Measurements from ENCODE around the gene BNC2. TPM values are rescaled to one million over a fixed set of nuclear protein-coding genes. Genes with fewer than 3 reads are reported as not detected.

Gene BNC2
- total RNA-seq, 1 donor from 2014 or later = under 0.01 TPM

DNA sequence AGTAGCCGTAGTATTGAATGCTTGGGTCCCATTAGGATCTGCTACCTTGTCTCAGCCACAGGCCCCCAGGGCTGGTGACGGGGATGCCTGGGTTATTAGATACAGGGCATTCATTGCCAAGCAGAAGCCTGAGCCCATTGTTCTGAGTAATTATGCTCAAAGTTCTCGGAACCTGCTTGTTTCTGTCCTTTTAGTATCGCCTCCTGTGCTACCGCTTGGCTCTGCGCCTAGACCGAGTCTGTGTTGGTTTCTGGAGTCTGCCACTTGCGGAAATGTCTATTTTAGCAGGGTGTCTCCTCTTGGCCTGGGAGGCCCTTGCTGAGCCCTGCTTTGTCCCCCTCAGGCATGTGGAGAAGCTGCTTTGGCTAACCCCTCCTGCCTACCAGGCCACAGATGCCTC, 506.1 kb downstream of the BNC2 start:
- Histone ChIP-seq H3K27me3 (ENCODE audit: control insufficient read depth, insufficient read depth, low read length) (no peaks in the 10 kb centered on the region), H3K4me3 (ENCODE audit: low read depth, low read length) (no peak overlapping the region), H3K36me3 (ENCODE audit: control insufficient read depth, insufficient read depth, low read length) (no peaks in the 10 kb centered on the region)
- FAIRE-seq = no peak
- no peak for DNase-seq (ENCODE audit: low read depth)
- TF ChIP-seq, protein P1, sequence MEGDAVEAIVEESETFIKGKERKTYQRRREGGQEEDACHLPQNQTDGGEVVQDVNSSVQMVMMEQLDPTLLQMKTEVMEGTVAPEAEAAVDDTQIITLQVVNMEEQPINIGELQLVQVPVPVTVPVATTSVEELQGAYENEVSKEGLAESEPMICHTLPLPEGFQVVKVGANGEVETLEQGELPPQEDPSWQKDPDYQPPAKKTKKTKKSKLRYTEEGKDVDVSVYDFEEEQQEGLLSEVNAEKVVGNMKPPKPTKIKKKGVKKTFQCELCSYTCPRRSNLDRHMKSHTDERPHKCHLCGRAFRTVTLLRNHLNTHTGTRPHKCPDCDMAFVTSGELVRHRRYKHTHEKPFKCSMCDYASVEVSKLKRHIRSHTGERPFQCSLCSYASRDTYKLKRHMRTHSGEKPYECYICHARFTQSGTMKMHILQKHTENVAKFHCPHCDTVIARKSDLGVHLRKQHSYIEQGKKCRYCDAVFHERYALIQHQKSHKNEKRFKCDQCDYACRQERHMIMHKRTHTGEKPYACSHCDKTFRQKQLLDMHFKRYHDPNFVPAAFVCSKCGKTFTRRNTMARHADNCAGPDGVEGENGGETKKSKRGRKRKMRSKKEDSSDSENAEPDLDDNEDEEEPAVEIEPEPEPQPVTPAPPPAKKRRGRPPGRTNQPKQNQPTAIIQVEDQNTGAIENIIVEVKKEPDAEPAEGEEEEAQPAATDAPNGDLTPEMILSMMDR (IDR thresholded peaks at IDR 0.05; ENCODE audit: insufficient read depth, low read length, severe bottlenecking) = no peak

DNA sequence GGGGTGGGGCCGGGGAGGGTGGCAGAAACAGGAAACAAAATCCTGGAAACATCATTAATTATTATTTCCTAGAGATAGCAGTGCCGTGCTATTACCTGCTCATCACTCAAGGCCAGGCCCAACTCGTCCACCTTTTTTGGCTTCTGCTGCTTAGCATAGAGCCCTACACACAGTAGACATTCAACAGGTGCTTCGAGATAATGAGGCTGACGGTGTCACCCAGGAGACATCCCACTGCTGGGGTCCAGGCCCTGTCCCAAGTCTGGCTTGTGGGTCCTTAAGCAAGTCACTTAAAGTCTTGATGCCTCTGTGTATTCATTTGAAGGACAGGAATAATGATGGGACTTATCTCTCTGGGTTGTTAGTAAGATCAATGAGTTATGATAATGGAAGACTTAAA, 506.6 kb downstream of the BNC2 start:
- Histone ChIP-seq H3K4me3 (ENCODE audit: low read depth, low read length) (no peak overlapping the region), H3K36me3 (ENCODE audit: control insufficient read depth, insufficient read depth, low read length) (no peaks in the 10 kb centered on the region), H3K27me3 (ENCODE audit: control insufficient read depth, insufficient read depth, low read length) (no peaks in the 10 kb centered on the region)
- TF ChIP-seq, protein P1 (IDR thresholded peaks at IDR 0.05; ENCODE audit: insufficient read depth, low read length, severe bottlenecking) = no peak
- no peak for FAIRE-seq
- DNase-seq (ENCODE audit: low read depth) = no peak

DNA sequence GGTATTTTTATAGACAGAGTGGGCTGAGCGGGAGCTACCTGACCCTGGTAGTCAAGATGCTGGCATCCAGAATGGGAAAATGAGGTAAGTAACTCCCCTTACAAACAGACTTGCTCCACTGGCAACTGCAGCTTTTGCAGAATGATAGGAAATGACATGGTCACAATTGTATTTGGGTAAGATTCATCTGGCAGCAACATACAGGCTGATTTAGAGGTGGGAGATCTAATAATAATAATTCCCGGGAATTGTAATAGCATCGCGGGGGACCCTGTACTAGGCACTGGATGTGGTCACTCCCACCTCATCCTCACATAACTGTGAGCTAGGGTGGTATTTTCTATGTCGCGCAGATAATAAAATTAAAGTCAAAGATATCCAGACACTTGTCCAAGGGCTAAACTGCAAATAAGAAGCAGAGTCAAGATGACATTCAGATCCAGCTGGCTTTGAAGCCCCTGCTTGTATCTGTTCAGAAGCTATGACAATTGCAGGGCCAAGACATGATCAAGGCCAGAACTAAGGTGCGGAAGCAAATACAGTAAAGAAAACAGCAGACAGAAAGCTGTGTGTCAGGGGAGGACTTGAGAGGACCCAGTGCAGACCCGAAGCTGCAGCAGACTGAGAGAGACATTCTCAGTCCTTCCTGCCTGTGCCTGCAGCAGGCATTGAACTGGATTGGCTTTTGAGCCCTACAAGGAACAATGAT, 507.2 kb downstream of the BNC2 start:
- FAIRE-seq (no peak), DNase-seq (ENCODE audit: low read depth) (no peak)
- Histone ChIP-seq H3K36me3 (ENCODE audit: control insufficient read depth, insufficient read depth, low read length) (no peaks in the 10 kb centered on the region), H3K4me3 (ENCODE audit: low read depth, low read length) (no peak overlapping the region), H3K27me3 (ENCODE audit: control insufficient read depth, insufficient read depth, low read length) (no peaks in the 10 kb centered on the region)
- TF ChIP-seq, protein P1 (IDR thresholded peaks at IDR 0.05; ENCODE audit: insufficient read depth, low read length, severe bottlenecking) = no peak

DNA sequence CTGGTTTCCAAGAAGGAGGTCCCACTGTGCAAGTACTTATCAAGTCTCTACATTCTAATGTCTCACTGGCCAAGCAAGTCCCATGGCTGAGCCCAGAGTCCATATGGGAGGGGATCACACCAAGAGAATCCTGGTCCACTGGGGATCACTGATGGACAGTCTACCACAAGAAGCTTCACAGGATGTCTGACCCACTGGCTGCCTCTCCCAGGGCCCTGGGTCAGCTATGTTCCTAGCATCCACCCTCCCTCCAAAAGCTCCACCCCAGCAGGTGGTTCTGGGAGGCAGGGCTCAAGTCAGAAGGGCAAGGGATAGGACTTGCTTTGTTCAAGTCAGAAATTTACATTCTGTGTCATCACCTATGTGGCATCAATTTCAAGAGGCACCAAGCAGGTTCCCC, 508.5 kb downstream of the BNC2 start:
- TF ChIP-seq, protein P1 (IDR thresholded peaks at IDR 0.05; ENCODE audit: insufficient read depth, low read length, severe bottlenecking) = no peak
- no peak overlapping the region for H3K4me3 ChIP-seq (ENCODE audit: low read depth, low read length)
- H3K27me3 ChIP-seq (ENCODE audit: control insufficient read depth, insufficient read depth, low read length) = no peaks in the 10 kb centered on the region
- no peaks in the 10 kb centered on the region for H3K36me3 ChIP-seq (ENCODE audit: control insufficient read depth, insufficient read depth, low read length)
- no peak for DNase-seq (ENCODE audit: low read depth)
- FAIRE-seq = no peak

- H3K36me3 ChIP-seq (ENCODE audit: control insufficient read depth, insufficient read depth, low read length) = no peaks in the 10 kb centered on the region
- DNase-seq (ENCODE audit: low read depth) (no peak), FAIRE-seq (no peak)
- TF ChIP-seq, protein P1 (IDR thresholded peaks at IDR 0.05; ENCODE audit: insufficient read depth, low read length, severe bottlenecking) = no peak
- no peaks in the 10 kb centered on the region for H3K27me3 ChIP-seq (ENCODE audit: control insufficient read depth, insufficient read depth, low read length)
- no peak overlapping the region for H3K4me3 ChIP-seq (ENCODE audit: low read depth, low read length)
Observed at GRCh38 chr9:16361118-16361517, 509.4 kb downstream of the BNC2 start.

- Histone ChIP-seq H3K27me3 (ENCODE audit: control insufficient read depth, insufficient read depth, low read length) (no peaks in the 10 kb centered on the region), H3K4me3 (ENCODE audit: low read depth, low read length) (no peak overlapping the region), H3K36me3 (ENCODE audit: control insufficient read depth, insufficient read depth, low read length) (no peaks in the 10 kb centered on the region)
- no peak for DNase-seq (ENCODE audit: low read depth)
- FAIRE-seq = no peak
- TF ChIP-seq, protein P1 (IDR thresholded peaks at IDR 0.05; ENCODE audit: insufficient read depth, low read length, severe bottlenecking) = no peak
Observed at GRCh38 chr9:16360247-16360646, 510.2 kb downstream of the BNC2 start.

Data from bronchial epithelial cell (primary cell).